HepG2 (cell line): ENCODE results near the gene USP10.

Experiments
- CHCHD3 ChIP-seq: sonication (generic); formaldehyde crosslinking; IDR thresholded peaks from 2 replicates; pipeline ENCODE4 v1.8.0; 2022; ENCODE audit warnings: mild to moderate bottlenecking, missing genetic modification reagents, moderate library complexity
- FOSL2 ChIP-seq: sonication (generic); formaldehyde crosslinking; IDR thresholded peaks from 2 replicates; pipeline ENCODE4 v1.4.0; 2020; ENCODE audit warnings: missing genetic modification reagents
- ZNF749 ChIP-seq: sonication (generic); formaldehyde crosslinking; IDR thresholded peaks from 2 replicates; pipeline ENCODE4 v1.8.0; 2022; ENCODE audit warnings: mild to moderate bottlenecking, missing genetic modification reagents, moderate library complexity, borderline replicate concordance
- TF ChIP-seq, protein P1 (sequence below): sonication (generic); formaldehyde crosslinking; IDR thresholded peaks from 2 replicates; pipeline ENCODE4 v1.4.0; 2020; ENCODE audit warnings: mild to moderate bottlenecking, missing genetic modification reagents
- TF ChIP-seq, protein P2 (sequence below): IDR thresholded peaks from 2 replicates; pipeline ENCODE4 v1.6.1; 2016
- TF ChIP-seq, protein P3 (sequence below): sonication (generic); formaldehyde crosslinking; IDR thresholded peaks from 2 replicates; pipeline ENCODE4 v1.4.0; 2020; ENCODE audit warnings: mild to moderate bottlenecking, missing genetic modification reagents
- TF ChIP-seq, protein P4 (sequence below): sonication (generic); formaldehyde crosslinking; IDR thresholded peaks from 2 replicates; pipeline ENCODE4 v1.4.0; 2020; ENCODE audit warnings: missing genetic modification reagents

DNA sequence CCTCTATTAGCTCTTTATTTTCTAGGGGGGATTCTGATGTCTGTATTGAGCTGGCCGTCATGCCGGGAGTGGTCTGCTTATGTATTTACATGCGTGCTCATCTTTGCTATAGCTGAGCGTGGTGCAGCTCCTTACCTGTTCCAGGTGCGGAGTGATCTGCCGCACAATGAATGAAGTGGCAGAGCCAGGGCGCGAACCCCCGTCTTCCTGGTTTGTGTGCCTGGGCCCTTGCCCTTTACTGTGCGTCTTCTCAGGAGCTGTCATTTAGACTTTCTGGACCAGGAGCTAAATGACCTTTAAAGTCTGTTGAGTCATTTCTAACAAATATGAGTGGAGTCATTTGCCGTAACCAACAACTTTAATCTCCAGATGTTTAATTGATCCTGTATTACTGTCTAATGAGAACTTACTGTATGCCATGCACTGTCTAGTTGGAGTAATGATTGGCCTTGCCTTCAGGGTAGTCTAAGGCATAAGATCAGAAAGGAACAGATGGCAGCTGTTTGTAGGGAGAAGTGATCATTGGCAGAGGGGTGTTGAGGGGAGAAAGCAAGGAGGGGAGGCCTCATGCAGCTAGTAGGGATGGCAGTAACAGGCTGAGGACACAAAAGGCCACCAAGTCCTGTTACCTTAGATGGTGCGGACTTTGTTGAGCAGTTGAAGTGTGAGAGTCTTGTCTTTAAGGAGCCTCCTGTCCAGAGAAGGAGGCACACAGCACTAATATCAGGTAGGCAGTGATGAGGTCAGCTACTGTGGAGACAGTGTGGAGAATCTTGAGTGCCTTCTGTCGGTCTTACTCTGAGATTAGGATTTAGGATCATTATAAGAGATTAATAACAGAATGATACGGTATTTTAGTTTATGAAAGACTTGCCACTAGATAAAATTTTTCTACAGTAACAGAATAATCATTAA, 53.9 kb downstream of the USP10 start:
- TF ChIP-seq CHCHD3 (CRISPR knock-in tag): no peak
- TF ChIP-seq, protein P1, sequence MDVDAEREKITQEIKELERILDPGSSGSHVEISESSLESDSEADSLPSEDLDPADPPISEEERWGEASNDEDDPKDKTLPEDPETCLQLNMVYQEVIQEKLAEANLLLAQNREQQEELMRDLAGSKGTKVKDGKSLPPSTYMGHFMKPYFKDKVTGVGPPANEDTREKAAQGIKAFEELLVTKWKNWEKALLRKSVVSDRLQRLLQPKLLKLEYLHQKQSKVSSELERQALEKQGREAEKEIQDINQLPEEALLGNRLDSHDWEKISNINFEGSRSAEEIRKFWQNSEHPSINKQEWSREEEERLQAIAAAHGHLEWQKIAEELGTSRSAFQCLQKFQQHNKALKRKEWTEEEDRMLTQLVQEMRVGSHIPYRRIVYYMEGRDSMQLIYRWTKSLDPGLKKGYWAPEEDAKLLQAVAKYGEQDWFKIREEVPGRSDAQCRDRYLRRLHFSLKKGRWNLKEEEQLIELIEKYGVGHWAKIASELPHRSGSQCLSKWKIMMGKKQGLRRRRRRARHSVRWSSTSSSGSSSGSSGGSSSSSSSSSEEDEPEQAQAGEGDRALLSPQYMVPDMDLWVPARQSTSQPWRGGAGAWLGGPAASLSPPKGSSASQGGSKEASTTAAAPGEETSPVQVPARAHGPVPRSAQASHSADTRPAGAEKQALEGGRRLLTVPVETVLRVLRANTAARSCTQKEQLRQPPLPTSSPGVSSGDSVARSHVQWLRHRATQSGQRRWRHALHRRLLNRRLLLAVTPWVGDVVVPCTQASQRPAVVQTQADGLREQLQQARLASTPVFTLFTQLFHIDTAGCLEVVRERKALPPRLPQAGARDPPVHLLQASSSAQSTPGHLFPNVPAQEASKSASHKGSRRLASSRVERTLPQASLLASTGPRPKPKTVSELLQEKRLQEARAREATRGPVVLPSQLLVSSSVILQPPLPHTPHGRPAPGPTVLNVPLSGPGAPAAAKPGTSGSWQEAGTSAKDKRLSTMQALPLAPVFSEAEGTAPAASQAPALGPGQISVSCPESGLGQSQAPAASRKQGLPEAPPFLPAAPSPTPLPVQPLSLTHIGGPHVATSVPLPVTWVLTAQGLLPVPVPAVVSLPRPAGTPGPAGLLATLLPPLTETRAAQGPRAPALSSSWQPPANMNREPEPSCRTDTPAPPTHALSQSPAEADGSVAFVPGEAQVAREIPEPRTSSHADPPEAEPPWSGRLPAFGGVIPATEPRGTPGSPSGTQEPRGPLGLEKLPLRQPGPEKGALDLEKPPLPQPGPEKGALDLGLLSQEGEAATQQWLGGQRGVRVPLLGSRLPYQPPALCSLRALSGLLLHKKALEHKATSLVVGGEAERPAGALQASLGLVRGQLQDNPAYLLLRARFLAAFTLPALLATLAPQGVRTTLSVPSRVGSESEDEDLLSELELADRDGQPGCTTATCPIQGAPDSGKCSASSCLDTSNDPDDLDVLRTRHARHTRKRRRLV (CRISPR knock-in tag): no peak
- TF ChIP-seq, protein P2, sequence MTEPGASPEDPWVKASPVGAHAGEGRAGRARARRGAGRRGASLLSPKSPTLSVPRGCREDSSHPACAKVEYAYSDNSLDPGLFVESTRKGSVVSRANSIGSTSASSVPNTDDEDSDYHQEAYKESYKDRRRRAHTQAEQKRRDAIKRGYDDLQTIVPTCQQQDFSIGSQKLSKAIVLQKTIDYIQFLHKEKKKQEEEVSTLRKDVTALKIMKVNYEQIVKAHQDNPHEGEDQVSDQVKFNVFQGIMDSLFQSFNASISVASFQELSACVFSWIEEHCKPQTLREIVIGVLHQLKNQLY (CRISPR knock-in tag): no peak
- no peak for TF ChIP-seq FOSL2 (CRISPR knock-in tag)
- TF ChIP-seq, protein P3, sequence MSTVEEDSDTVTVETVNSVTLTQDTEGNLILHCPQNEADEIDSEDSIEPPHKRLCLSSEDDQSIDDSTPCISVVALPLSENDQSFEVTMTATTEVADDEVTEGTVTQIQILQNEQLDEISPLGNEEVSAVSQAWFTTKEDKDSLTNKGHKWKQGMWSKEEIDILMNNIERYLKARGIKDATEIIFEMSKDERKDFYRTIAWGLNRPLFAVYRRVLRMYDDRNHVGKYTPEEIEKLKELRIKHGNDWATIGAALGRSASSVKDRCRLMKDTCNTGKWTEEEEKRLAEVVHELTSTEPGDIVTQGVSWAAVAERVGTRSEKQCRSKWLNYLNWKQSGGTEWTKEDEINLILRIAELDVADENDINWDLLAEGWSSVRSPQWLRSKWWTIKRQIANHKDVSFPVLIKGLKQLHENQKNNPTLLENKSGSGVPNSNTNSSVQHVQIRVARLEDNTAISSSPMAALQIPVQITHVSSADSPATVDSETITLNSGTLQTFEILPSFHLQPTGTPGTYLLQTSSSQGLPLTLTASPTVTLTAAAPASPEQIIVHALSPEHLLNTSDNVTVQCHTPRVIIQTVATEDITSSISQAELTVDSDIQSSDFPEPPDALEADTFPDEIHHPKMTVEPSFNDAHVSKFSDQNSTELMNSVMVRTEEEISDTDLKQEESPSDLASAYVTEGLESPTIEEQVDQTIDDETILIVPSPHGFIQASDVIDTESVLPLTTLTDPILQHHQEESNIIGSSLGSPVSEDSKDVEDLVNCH (CRISPR knock-in tag): no peak
- TF ChIP-seq ZNF749 (CRISPR knock-in tag): no peak
- TF ChIP-seq, protein P4, sequence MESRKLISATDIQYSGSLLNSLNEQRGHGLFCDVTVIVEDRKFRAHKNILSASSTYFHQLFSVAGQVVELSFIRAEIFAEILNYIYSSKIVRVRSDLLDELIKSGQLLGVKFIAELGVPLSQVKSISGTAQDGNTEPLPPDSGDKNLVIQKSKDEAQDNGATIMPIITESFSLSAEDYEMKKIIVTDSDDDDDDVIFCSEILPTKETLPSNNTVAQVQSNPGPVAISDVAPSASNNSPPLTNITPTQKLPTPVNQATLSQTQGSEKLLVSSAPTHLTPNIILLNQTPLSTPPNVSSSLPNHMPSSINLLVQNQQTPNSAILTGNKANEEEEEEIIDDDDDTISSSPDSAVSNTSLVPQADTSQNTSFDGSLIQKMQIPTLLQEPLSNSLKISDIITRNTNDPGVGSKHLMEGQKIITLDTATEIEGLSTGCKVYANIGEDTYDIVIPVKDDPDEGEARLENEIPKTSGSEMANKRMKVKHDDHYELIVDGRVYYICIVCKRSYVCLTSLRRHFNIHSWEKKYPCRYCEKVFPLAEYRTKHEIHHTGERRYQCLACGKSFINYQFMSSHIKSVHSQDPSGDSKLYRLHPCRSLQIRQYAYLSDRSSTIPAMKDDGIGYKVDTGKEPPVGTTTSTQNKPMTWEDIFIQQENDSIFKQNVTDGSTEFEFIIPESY (CRISPR knock-in tag): no peak
